HFF-Myc (cell line): ENCODE data around the gene KCNT1.

Experiments
- DNase-seq: peaks from one replicate; pipeline ENCODE4 v3.0.0-alpha.2; 2011; ENCODE audit warnings: low read depth; ENCODE audit errors: extremely low read depth
- H3K4me3 ChIP-seq: replicated peaks from 2 replicates; pipeline ENCODE4 v1.5.1; 2011; ENCODE audit warnings: low read depth, mild to moderate bottlenecking, control low read depth, low read length
- TF ChIP-seq, protein P1 (sequence below): IDR thresholded peaks from 2 replicates; pipeline ENCODE4 v1.5.1; 2012; ENCODE audit warnings: mild to moderate bottlenecking, low read depth, low read length, control low read depth; ENCODE audit errors: missing control alignments

KCNT1 gene

DNA sequence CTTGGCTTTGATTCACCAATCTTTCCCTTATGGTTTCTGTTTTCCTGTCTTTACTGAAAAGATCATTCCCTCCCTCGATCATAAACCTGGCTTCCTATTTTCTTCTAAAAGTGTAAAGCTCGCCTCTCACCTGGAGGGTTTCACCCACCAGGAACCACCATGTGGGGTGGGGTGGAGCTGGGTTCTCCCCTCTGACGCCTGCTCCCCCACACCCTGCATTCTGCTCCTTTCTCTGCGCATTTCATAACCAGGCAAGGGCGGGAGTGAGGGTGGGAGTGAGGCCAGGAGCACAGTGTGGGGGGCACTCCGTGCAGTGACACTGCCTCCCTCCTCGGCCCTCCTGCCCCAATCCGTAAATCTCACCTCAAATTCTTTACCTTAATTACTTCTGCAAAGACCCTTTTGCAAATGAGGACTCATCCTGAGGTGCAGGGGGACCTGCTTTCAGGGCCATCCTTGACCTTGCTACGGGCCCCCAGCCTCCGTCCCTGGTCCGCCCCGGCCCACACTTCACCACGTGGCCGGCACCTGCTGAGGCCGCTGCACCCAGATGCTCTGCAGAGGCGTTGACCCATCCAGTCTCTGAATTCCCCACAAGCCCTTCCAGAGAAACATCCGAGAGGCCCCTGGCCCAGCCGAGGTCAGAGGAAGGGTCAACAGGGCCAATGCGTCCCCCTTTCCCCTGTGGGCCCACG is 59.3 kb downstream of the KCNT1 start:
- TF ChIP-seq, protein P1, sequence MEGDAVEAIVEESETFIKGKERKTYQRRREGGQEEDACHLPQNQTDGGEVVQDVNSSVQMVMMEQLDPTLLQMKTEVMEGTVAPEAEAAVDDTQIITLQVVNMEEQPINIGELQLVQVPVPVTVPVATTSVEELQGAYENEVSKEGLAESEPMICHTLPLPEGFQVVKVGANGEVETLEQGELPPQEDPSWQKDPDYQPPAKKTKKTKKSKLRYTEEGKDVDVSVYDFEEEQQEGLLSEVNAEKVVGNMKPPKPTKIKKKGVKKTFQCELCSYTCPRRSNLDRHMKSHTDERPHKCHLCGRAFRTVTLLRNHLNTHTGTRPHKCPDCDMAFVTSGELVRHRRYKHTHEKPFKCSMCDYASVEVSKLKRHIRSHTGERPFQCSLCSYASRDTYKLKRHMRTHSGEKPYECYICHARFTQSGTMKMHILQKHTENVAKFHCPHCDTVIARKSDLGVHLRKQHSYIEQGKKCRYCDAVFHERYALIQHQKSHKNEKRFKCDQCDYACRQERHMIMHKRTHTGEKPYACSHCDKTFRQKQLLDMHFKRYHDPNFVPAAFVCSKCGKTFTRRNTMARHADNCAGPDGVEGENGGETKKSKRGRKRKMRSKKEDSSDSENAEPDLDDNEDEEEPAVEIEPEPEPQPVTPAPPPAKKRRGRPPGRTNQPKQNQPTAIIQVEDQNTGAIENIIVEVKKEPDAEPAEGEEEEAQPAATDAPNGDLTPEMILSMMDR, result no peak

DNA sequence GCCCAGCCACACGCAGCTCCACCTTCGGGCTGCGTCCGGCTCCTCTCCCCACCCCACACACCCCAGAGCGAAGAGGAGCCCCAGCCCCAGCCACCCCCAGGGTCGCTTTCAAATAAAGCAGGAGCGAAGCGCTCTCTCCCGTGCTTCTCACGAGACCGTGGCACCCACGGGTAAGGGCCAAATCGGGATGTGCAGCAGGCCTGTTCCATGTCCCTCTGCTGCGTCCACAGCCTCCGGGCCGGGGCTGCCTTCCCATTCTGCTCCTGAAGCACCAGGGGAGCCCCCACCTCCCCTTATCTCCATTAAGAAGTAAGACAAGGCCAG is 59.8 kb downstream of the KCNT1 start:
- DNase-seq, result no peak
- H3K4me3 ChIP-seq, result no peak overlapping the region
- TF ChIP-seq, protein P1, result no peak

More for the DNA sequence above, 59.3 kb downstream of the KCNT1 start:
- no peak overlapping the region for H3K4me3 ChIP-seq
- no peak for DNase-seq

DNA sequence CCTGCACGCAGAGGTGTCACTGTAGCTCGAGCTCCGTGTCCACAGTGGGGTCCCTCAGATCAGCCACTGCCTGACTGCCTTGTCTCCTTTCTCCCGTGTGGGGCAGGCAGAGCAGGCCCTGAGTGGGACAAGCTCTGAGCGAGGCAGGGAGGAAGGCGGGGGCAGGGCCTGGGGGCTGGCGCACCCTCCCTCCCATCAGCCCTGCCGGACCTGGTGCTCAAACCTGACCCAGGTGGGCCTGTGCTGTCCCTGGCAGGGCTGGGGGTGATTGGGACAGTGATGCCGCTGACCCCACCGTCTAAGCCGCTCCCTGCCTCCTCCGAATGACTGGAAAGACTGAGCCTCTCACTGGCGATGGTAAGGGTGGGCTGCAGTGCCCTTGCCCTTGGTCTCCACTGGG is 60.9 kb downstream of the KCNT1 start:
- no peak overlapping the region for H3K4me3 ChIP-seq
- TF ChIP-seq, protein P1, result no peak
- no peak for DNase-seq

DNA sequence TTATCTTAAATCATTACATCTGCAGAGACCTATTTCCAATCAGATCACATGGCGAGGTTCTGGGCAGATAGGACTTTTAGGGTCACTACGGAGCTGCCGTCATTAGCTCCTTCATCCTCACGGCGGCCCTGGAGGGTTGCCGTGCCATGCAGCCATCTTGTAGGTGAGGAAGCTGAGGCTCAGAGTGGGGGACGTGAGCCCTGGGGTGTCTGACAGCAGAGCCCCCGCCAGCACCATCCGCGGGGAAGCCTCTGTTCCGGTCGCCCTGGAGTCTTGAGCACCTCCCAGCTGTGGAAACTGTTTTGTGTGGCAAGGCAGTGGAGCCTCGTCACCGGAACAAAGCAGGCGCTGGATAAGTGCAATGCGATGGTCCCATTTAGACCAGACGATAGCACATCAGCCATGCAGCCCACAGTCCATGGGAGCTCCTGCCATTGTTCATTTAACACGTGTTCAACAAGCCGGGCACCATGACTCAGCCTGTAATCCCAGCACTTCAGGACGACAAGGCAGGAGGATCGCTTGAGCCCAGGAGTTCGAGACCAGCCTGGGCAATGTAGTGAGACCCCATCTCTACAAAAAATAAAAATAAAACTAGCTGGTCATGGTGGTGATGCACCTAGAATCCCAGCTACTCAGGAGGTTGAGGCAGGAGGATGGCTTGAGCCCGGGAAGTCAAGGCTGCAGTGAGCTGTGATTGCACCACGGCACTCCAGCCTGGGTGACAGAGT is 61.9 kb downstream of the KCNT1 start:
- TF ChIP-seq, protein P1, result no peak
- no peak overlapping the region for H3K4me3 ChIP-seq
- DNase-seq, result no peak

DNA sequence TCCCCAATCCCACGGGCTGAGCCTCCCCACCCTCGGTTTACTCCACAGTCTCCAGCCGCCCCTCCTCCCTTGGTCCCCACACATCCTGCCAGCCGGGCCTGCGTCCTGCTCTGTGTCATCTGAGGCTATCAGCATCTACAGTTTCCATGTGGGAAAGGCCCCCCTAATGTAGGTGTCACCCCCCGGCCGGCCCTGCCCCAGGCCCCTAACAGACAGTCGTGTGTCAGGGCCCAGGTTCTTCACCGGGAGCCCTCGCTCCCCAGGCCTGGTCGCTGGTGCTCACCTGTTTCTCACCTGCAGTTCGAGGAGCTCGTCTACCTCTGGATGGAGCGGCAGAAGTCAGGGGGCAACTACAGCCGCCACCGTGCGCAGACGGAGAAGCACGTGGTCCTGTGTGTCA is 62.7 kb downstream of the KCNT1 start:
- TF ChIP-seq, protein P1, result no peak
- no peak for DNase-seq

DNA sequence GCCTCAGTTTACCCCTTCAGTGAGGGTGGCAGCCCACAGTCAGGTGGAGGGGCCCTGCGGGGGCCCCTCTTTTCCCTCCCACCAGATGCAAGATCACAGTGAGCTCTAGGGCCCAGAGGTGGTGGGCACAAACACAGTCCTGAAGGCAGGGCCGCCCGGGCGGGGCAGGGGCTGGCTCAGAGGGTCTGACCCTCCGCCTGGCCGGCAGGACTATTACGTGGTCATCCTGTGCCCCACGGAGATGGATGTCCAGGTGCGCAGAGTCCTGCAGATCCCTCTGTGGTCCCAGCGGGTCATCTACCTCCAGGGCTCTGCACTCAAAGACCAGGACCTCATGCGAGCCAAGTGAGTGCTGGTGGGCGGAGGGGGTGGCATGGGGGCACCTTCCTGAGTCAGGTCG is 63.4 kb downstream of the KCNT1 start:
- H3K4me3 ChIP-seq, result no peak overlapping the region
- no peak for DNase-seq
- TF ChIP-seq, protein P1, result no peak

More for the DNA sequence above, 62.7 kb downstream of the KCNT1 start:
- H3K4me3 ChIP-seq, result no peak overlapping the region
